ENCODE data around the gene MBTPS1.

The MBTPS1 gene

DNA sequence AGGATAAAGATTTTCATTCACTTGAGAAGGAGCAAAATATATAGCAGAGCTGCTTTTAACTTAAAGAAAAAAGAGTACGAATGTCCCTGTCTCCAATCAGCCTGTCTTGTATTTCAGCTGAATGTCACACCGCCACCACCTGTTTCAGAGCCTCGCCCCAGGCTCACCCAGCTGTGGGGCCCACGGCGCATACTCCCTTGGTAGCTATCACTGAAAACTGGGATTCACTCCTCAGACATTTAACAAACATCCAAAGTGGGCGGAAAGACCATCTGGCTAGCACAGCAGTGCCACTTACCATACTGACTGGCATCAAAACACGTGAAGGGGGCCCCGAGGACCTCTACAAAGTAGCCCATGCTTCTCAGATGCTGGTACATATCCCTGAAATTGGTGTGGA is 48.7 kb downstream of the MBTPS1 start:
- TF ChIP-seq, protein P1, sequence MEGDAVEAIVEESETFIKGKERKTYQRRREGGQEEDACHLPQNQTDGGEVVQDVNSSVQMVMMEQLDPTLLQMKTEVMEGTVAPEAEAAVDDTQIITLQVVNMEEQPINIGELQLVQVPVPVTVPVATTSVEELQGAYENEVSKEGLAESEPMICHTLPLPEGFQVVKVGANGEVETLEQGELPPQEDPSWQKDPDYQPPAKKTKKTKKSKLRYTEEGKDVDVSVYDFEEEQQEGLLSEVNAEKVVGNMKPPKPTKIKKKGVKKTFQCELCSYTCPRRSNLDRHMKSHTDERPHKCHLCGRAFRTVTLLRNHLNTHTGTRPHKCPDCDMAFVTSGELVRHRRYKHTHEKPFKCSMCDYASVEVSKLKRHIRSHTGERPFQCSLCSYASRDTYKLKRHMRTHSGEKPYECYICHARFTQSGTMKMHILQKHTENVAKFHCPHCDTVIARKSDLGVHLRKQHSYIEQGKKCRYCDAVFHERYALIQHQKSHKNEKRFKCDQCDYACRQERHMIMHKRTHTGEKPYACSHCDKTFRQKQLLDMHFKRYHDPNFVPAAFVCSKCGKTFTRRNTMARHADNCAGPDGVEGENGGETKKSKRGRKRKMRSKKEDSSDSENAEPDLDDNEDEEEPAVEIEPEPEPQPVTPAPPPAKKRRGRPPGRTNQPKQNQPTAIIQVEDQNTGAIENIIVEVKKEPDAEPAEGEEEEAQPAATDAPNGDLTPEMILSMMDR (IDR thresholded peaks at IDR 0.05): no peak
- DNase-seq (ENCODE audit: low spot score): peak; percentile 52
- H3K27ac ChIP-seq: no peak overlapping the region
- no peak overlapping the region for H3K4me3 ChIP-seq

DNA sequence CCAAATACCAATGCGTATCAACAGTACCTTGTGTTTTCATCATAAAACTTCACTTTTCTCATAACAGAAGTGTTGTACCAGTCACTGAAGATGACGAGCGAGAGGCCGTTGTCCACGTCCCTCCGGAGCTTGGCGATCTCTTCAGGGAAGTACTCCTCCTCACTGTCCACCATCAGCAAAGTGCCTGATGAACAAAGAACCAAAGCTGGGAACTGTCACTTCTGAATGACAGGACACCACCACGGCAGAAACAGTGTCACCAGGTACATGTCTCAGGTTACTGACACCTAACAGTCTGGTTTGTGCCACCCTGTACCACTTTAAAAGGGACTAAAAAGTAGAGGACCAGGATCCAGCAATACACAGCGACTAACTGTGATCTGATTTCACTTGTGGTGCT is 49.1 kb downstream of the MBTPS1 start:
- DNase-seq (ENCODE audit: low spot score): peak; percentile 52
- Histone ChIP-seq H3K4me3 (no peak overlapping the region), H3K27ac (no peak overlapping the region)
- TF ChIP-seq, protein P1 (IDR thresholded peaks at IDR 0.05): no peak

DNA sequence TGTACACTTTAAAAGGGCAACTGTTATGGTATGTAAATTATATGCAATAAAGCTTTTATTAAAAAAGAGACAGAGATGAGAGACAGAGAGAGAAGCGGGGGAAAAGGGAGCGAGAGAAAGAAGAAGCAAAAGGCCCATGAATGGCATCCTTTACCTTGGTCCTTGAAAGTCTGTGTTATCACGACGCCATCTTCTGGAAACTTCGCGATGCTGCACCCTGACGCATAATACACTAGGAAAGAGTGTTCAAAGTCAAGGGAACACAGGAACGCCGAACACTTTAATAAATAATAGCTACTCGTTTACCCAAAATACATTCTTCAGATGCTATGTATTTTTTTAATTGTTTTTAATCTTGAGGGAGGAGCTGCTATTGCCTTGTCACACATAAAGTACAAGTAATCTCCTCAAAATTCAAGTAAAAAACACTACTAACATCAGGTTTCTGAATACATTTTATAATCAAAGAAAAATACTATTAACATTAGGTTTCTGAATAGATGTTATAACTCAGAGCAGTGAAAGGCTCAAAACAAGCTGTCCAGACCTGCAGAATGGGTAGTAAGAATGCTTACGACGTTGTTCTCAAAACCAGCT is 51.1 kb downstream of the MBTPS1 start:
- TF ChIP-seq, protein P1 (IDR thresholded peaks at IDR 0.05): no peak
- Histone ChIP-seq H3K27ac (no peak overlapping the region), H3K4me3 (no peak overlapping the region)
- no peak for DNase-seq (ENCODE audit: low spot score)

DNA sequence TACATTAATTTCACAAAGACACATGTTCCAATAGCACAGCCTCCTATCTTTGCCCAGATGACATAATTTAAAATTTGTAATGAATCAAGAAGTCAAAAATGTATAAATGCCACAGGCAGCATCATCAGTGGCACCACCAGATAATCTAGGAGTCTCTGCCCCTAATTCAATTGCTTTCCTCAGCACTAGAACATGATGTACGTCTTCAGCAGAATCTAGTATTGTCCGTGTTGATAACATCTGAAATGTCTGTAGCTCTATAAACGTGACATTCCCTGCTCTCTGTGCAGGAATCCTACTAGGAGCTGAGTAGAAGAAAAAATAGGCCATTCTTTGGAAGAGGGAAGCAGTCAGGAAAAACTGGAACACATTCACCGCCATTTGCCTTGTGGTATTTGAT is 52.8 kb downstream of the MBTPS1 start:
- no peak overlapping the region for H3K27ac ChIP-seq
- DNase-seq (ENCODE audit: low spot score): no peak
- TF ChIP-seq, protein P1 (IDR thresholded peaks at IDR 0.05): no peak
- no peak overlapping the region for H3K4me3 ChIP-seq

DNA sequence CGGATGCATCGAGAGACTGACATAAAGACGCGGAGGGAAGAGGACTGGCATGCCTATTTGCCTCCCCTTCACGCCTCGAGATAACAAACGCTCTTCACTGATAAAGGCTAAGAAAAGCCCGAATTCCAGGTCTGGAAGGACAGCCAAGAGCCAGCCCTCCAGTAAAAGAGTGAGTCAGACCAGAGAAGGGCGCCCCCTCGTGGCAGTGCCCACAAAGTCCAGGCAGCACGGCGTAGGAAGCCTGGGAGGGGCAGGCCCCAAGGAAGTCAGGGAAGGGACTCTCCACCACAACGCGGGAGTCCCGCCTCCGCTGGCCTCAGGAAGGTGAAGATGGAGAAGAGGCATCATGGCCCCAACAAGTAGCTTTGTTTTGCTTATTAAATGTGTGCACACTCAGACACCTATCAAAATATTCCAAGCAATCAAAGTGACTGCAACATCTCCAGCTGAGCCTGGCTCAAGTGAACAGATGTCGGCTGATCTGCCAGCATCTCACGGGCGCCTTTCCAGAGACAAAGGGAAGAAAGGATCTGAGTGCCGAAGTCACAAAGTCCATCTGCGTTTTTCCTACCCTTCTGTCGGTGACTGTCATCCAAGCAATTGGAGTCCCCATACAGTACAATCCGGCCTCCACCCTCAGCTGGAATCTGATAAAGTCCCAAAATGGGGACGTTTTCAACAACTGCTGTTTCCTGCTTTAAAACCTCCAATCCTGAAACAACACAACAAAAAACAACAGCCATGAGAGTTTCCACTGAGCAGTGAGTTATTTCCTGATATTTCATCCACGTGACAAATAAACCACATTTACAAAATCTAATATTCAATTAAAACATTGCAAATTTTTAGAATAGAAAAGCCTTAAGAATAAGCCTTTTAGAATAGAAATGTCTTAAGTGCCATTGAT is 53.8 kb downstream of the MBTPS1 start:
- DNase-seq (ENCODE audit: low spot score): peak; percentile 83
- no peak overlapping the region for H3K4me3 ChIP-seq
- TF ChIP-seq, protein P1 (IDR thresholded peaks at IDR 0.05): peak; percentile 84
- H3K27ac ChIP-seq: peak overlapping the region in 1 of 2 donors; percentile 22

DNA sequence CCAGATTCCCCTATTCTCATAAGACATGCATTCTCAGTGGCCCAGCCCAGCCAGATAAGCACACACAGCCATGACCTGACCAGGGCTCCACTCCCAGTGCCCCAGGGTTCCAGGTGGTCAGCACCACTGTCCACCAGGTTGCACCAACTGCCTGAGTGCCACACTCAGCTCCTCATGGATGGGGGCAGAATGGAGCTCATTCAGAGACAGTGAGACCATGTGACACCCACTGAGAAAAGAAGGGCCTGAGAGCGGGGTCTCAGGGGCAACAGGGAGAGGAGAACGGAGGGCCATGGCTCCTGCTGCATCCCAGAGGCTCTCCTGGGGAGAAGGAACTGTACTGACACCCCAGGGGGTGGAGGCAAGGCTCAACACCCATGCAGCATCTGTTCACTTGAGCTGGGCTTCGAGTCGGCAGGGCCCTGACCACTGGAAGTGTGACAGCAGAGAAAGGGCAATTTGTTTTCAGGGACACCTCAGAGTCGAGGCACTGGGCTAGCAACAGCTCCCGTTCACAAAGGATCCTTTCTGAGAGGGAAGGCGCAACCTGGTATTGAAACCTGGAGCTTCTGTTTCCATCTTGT is 55.4 kb downstream of the MBTPS1 start:
- peak; percentile 62 for DNase-seq (ENCODE audit: low spot score)
- Histone ChIP-seq H3K4me3 (no peak overlapping the region), H3K27ac (no peak overlapping the region)
- TF ChIP-seq, protein P1 (IDR thresholded peaks at IDR 0.05): no peak
